ENCODE data around the gene RALGDS. TPM values are rescaled to one million over a fixed set of nuclear protein-coding genes. Genes with fewer than 3 reads are reported as not detected.
"Not testable (repeated sequence)": the region's sequence is repeated elsewhere in the genome, so short reads cannot be mapped to it uniquely, and the experiment has no call there.

The RALGDS gene
- total RNA-seq, 2 experiments from 2014 or later = 23.8 to 28.2 TPM

- H3K4me2 ChIP-seq (ENCODE audit: low read length) = no peak overlapping the region
- no peak overlapping the region for H3K4me3 ChIP-seq (ENCODE audit: low read depth, low read length, poor library complexity, severe bottlenecking)
- no peaks in the 10 kb centered on the region for H3K36me3 ChIP-seq (ENCODE audit: insufficient read depth, low read length)
- no peaks in the 10 kb centered on the region for H3K79me2 ChIP-seq (ENCODE audit: insufficient read depth, low read depth, low read length)
- TF ChIP-seq EZH2phosphoT487 (IDR thresholded peaks at IDR 0.05; ENCODE audit: borderline replicate concordance, low read depth, low read length) = no peak
- TF ChIP-seq, protein P1, sequence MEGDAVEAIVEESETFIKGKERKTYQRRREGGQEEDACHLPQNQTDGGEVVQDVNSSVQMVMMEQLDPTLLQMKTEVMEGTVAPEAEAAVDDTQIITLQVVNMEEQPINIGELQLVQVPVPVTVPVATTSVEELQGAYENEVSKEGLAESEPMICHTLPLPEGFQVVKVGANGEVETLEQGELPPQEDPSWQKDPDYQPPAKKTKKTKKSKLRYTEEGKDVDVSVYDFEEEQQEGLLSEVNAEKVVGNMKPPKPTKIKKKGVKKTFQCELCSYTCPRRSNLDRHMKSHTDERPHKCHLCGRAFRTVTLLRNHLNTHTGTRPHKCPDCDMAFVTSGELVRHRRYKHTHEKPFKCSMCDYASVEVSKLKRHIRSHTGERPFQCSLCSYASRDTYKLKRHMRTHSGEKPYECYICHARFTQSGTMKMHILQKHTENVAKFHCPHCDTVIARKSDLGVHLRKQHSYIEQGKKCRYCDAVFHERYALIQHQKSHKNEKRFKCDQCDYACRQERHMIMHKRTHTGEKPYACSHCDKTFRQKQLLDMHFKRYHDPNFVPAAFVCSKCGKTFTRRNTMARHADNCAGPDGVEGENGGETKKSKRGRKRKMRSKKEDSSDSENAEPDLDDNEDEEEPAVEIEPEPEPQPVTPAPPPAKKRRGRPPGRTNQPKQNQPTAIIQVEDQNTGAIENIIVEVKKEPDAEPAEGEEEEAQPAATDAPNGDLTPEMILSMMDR (conservative IDR thresholded peaks at IDR 0.05; ENCODE audit: low read length) = no peak
- intact Hi-C loops (cut with micrococcal nuclease; ENCODE audit: unreplicated experiment) = no loop called here
- BruUV-seq (replicated peaks) = no TSS peak
- DNase-seq (ENCODE audit: low spot score) = no peak
- no peak overlapping the region for H3K27ac ChIP-seq (ENCODE audit: low read depth, low read length, poor library complexity, severe bottlenecking)
- no peaks in the 10 kb centered on the region for H4K20me1 ChIP-seq (ENCODE audit: insufficient read depth, low read length)
- ChIA-PET POLR2A (no interaction called here), CTCF (ENCODE audit: unreplicated experiment) (no interaction called here)
- H3K9me2 ChIP-seq (ENCODE audit: insufficient read depth, low read length) = no peaks in the 10 kb centered on the region
- H2AFZ ChIP-seq (ENCODE audit: low read length) = no peak overlapping the region
- no peaks in the 10 kb centered on the region for H3K9me3 ChIP-seq (ENCODE audit: low read length)
- no peaks in the 10 kb centered on the region for H3K4me1 ChIP-seq (ENCODE audit: insufficient read depth, low read length, poor library complexity, severe bottlenecking)
Measured at GRCh38 chr9:133086894-133087293, 34.1 kb downstream of the RALGDS start.

- H3K9me2 ChIP-seq (ENCODE audit: insufficient read depth, low read length); H3K9me3 ChIP-seq (ENCODE audit: low read length); H3K79me2 ChIP-seq (ENCODE audit: insufficient read depth, low read depth, low read length); DNase-seq (ENCODE audit: low spot score); H3K4me3 ChIP-seq (ENCODE audit: low read depth, low read length, poor library complexity, severe bottlenecking); CTCF ChIA-PET (ENCODE audit: unreplicated experiment); H2AFZ ChIP-seq (ENCODE audit: low read length); H3K4me2 ChIP-seq (ENCODE audit: low read length); H4K20me1 ChIP-seq (ENCODE audit: insufficient read depth, low read length); H3K27ac ChIP-seq (ENCODE audit: low read depth, low read length, poor library complexity, severe bottlenecking); BruUV-seq (replicated peaks); intact Hi-C loops (cut with micrococcal nuclease; ENCODE audit: unreplicated experiment); H3K4me1 ChIP-seq (ENCODE audit: insufficient read depth, low read length, poor library complexity, severe bottlenecking); H3K36me3 ChIP-seq (ENCODE audit: insufficient read depth, low read length): not testable (repeated sequence)
- POLR2A ChIA-PET = interaction anchor here (0.7 kb wide), 1 partner anchor 9 kb away, joined by 3 read pairs; no protein-coding TSS in a partner anchor
Measured at GRCh38 chr9:133086212-133086860, 34.7 kb downstream of the RALGDS start.

GRCh38 chr9:133083688-133084087, 37.4 kb downstream of the RALGDS start:
- POLR2A ChIA-PET; H3K36me3 ChIP-seq (ENCODE audit: insufficient read depth, low read length); DNase-seq (ENCODE audit: low spot score); H3K27ac ChIP-seq (ENCODE audit: low read depth, low read length, poor library complexity, severe bottlenecking); H3K9me3 ChIP-seq (ENCODE audit: low read length); H3K9me2 ChIP-seq (ENCODE audit: insufficient read depth, low read length); H3K4me1 ChIP-seq (ENCODE audit: insufficient read depth, low read length, poor library complexity, severe bottlenecking); H3K4me2 ChIP-seq (ENCODE audit: low read length); H2AFZ ChIP-seq (ENCODE audit: low read length); BruUV-seq (replicated peaks); intact Hi-C loops (cut with micrococcal nuclease; ENCODE audit: unreplicated experiment); H3K79me2 ChIP-seq (ENCODE audit: insufficient read depth, low read depth, low read length); H3K4me3 ChIP-seq (ENCODE audit: low read depth, low read length, poor library complexity, severe bottlenecking); H4K20me1 ChIP-seq (ENCODE audit: insufficient read depth, low read length); CTCF ChIA-PET (ENCODE audit: unreplicated experiment): not testable (repeated sequence)

GRCh38 chr9:133081957-133082644, 38.9 kb downstream of the RALGDS start:
- POLR2A ChIA-PET; intact Hi-C loops (cut with micrococcal nuclease; ENCODE audit: unreplicated experiment); H3K4me1 ChIP-seq (ENCODE audit: insufficient read depth, low read length, poor library complexity, severe bottlenecking); BruUV-seq (replicated peaks); H3K4me2 ChIP-seq (ENCODE audit: low read length); H3K9me2 ChIP-seq (ENCODE audit: insufficient read depth, low read length); H2AFZ ChIP-seq (ENCODE audit: low read length); H3K9me3 ChIP-seq (ENCODE audit: low read length); DNase-seq (ENCODE audit: low spot score); CTCF ChIA-PET (ENCODE audit: unreplicated experiment); H3K4me3 ChIP-seq (ENCODE audit: low read depth, low read length, poor library complexity, severe bottlenecking); H4K20me1 ChIP-seq (ENCODE audit: insufficient read depth, low read length); H3K27ac ChIP-seq (ENCODE audit: low read depth, low read length, poor library complexity, severe bottlenecking); H3K79me2 ChIP-seq (ENCODE audit: insufficient read depth, low read depth, low read length); H3K36me3 ChIP-seq (ENCODE audit: insufficient read depth, low read length): not testable (repeated sequence)

Data from OCI-LY7 (cell line).